Esophagus squamous epithelium (tissue), 4 donors: ENCODE data around the gene MFSD2B.

Source experiments
- POLR2A ChIP-seq, 4 donors: fragments of 450-650 bp; IDR thresholded peaks; one replicate each; pipeline ENCODE4 v1.6.1; 2017; ENCODE audit warnings: antibody characterized with exemption in 4 of 4, mild to moderate bottlenecking in 4 of 4, moderate library complexity in 3 of 4
- TF ChIP-seq, protein P1 (sequence below), 6 experiments: fragments of 450-650 bp in 4 of 6; fragments of 200-600 bp in 2 of 6; sonication (generic) in 2 of 6; IDR thresholded peaks; one replicate each; pipeline ENCODE4 v1.5.1; 2016 to 2019; ENCODE audit warnings: antibody characterized with exemption in 6 of 6, mild to moderate bottlenecking in 4 of 6, moderate library complexity in 4 of 6

DNA sequence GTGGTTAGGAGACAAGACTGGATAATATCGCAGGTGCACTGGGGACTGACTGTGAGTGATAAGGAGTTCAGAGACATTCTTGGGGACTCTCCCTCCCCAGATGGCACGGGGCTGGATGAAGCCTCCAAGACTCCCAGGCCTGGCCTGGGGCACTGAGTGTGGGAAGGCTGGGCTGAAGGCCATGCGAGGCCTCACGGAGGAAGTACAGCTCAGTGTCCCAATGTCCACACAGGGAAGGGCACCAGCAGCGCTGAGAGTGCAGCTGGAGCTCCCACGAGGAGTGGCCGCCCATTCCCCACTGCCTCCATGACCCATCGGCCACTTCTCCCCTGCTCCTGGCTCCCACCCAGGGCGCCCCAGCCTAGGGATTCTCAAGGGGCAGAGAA, 6.5 kb downstream of the MFSD2B start:
- TF ChIP-seq, protein P1, sequence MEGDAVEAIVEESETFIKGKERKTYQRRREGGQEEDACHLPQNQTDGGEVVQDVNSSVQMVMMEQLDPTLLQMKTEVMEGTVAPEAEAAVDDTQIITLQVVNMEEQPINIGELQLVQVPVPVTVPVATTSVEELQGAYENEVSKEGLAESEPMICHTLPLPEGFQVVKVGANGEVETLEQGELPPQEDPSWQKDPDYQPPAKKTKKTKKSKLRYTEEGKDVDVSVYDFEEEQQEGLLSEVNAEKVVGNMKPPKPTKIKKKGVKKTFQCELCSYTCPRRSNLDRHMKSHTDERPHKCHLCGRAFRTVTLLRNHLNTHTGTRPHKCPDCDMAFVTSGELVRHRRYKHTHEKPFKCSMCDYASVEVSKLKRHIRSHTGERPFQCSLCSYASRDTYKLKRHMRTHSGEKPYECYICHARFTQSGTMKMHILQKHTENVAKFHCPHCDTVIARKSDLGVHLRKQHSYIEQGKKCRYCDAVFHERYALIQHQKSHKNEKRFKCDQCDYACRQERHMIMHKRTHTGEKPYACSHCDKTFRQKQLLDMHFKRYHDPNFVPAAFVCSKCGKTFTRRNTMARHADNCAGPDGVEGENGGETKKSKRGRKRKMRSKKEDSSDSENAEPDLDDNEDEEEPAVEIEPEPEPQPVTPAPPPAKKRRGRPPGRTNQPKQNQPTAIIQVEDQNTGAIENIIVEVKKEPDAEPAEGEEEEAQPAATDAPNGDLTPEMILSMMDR (IDR thresholded peaks at IDR 0.05) = no peak
- no peak for TF ChIP-seq POLR2A (IDR thresholded peaks at IDR 0.05)
